ENCODE results near the gene ATP1B3.

Gene ATP1B3

GRCh38 chr3:141875893-141876380, 506 bp upstream of the ATP1B3 start:
- peak overlapping the region; percentile 77 for H3K4me3 ChIP-seq (ENCODE audit: low read depth, low read length)
- TF ChIP-seq MAX (IDR thresholded peaks at IDR 0.05; ENCODE audit: low read depth, low read length) (no peak), CTCF (IDR thresholded peaks at IDR 0.05; ENCODE audit: low read depth, low read length) (no peak), MYC (IDR thresholded peaks at IDR 0.05; ENCODE audit: low read depth, low read length) (no peak; the same call in 1 of the 2 replicates), POLR2A (IDR thresholded peaks at IDR 0.05; ENCODE audit: extremely low read depth, insufficient read length) (no peak)
- DNase-seq (ENCODE audit: low read depth), result peak; percentile 87

- DNase-seq (ENCODE audit: low read depth), result peak; percentile 60
- peak; percentile 70 for TF ChIP-seq MYC (IDR thresholded peaks at IDR 0.05; ENCODE audit: low read depth, low read length)
- no peak for TF ChIP-seq CTCF (IDR thresholded peaks at IDR 0.05; ENCODE audit: low read depth, low read length)
- peak; percentile 73 for TF ChIP-seq MAX (IDR thresholded peaks at IDR 0.05; ENCODE audit: low read depth, low read length)
- H3K4me3 ChIP-seq (ENCODE audit: low read depth, low read length), result peak overlapping the region; percentile 75
Measured at GRCh38 chr3:141876891-141877621, 613 bp downstream of the ATP1B3 start.

- peak overlapping the region; percentile 75 for H3K4me3 ChIP-seq (ENCODE audit: low read depth, low read length)
- no peak for TF ChIP-seq CTCF (IDR thresholded peaks at IDR 0.05; ENCODE audit: low read depth, low read length)
- no peak for TF ChIP-seq POLR2A (IDR thresholded peaks at IDR 0.05; ENCODE audit: extremely low read depth, insufficient read length)
- TF ChIP-seq MAX (IDR thresholded peaks at IDR 0.05; ENCODE audit: low read depth, low read length), result no peak
- TF ChIP-seq MYC (IDR thresholded peaks at IDR 0.05; ENCODE audit: low read depth, low read length), result no peak
- DNase-seq (ENCODE audit: low read depth), result peak; percentile 49
Measured at GRCh38 chr3:141877911-141878310, 1.5 kb downstream of the ATP1B3 start.

GRCh38 chr3:141878326-141878725, 1.9 kb downstream of the ATP1B3 start:
- peak; percentile 57 for DNase-seq (ENCODE audit: low read depth)
- peak overlapping the region; percentile 75 for H3K4me3 ChIP-seq (ENCODE audit: low read depth, low read length)
- TF ChIP-seq CTCF (IDR thresholded peaks at IDR 0.05; ENCODE audit: low read depth, low read length) (no peak), POLR2A (IDR thresholded peaks at IDR 0.05; ENCODE audit: extremely low read depth, insufficient read length) (no peak), MAX (IDR thresholded peaks at IDR 0.05; ENCODE audit: low read depth, low read length) (no peak), MYC (IDR thresholded peaks at IDR 0.05; ENCODE audit: low read depth, low read length) (no peak)

GRCh38 chr3:141878817-141879216, 2.4 kb downstream of the ATP1B3 start:
- TF ChIP-seq CTCF (IDR thresholded peaks at IDR 0.05; ENCODE audit: low read depth, low read length), result no peak
- no peak for TF ChIP-seq POLR2A (IDR thresholded peaks at IDR 0.05; ENCODE audit: extremely low read depth, insufficient read length)
- TF ChIP-seq MYC (IDR thresholded peaks at IDR 0.05; ENCODE audit: low read depth, low read length), result no peak
- no peak for TF ChIP-seq MAX (IDR thresholded peaks at IDR 0.05; ENCODE audit: low read depth, low read length)
- peak; percentile 11 for DNase-seq (ENCODE audit: low read depth)
- H3K4me3 ChIP-seq (ENCODE audit: low read depth, low read length), result peak overlapping the region; percentile 75
